SU-DHL-6 (cell line): ENCODE data around the gene CNPY4.

ENCODE experiments used
- H2AFZ ChIP-seq: fragments of 200-600 bp; sonication (generic); 2 replicates; pipeline ENCODE4 v1.6.1; 2014; ENCODE audit warnings: low read depth, mild to moderate bottlenecking, moderate library complexity, mixed read lengths, antibody characterized with exemption, low read length; ENCODE audit not compliant: severe bottlenecking
- H3F3A ChIP-seq: fragments of 200-600 bp; shearing (Covaris generic); 2 replicates; pipeline ENCODE4 v1.6.0; 2016; ENCODE audit warnings: antibody characterized with exemption, mild to moderate bottlenecking; ENCODE audit not compliant: insufficient read depth
- H3K27ac ChIP-seq: fragments of 200-600 bp; sonication (generic); 2 replicates; pipeline ENCODE4 v1.5.1; 2016; ENCODE audit warnings: low read depth, mild to moderate bottlenecking, low read length, moderate library complexity, mixed read lengths
- H3K27me3 ChIP-seq: fragments of 200-600 bp; sonication (generic), shearing (Covaris generic); 2 replicates; pipeline ENCODE4 v1.6.0; 2014; ENCODE audit warnings: mild to moderate bottlenecking, low read length
- H3K36me3 ChIP-seq: fragments of 200-600 bp; sonication (generic); 2 replicates; pipeline ENCODE4 v1.6.1; 2014; ENCODE audit warnings: mild to moderate bottlenecking, low read length, mixed read lengths
- H3K4me2 ChIP-seq: fragments of 300-600, 200-600 bp; shearing (Covaris generic), sonication (generic); 2 replicates; pipeline ENCODE4 v1.6.0; 2014; ENCODE audit warnings: low read length, low read depth, mild to moderate bottlenecking; ENCODE audit not compliant: poor library complexity, severe bottlenecking
- H3K4me3 ChIP-seq: fragments of 200-600 bp; sonication (generic); 2 replicates; pipeline ENCODE4 v1.5.1; 2014; ENCODE audit warnings: antibody characterized with exemption, low read length, mild to moderate bottlenecking, mixed read lengths; ENCODE audit not compliant: insufficient read depth, poor library complexity, severe bottlenecking
- H3K79me2 ChIP-seq: fragments of 200-600 bp; sonication (generic); 2 replicates; pipeline ENCODE4 v1.6.1; 2014; ENCODE audit warnings: mild to moderate bottlenecking, low read length, moderate library complexity; ENCODE audit not compliant: insufficient read depth
- H3K9ac ChIP-seq: fragments of 200-600 bp; sonication (generic); 2 replicates; pipeline ENCODE4 v1.7.0; 2014; ENCODE audit warnings: mild to moderate bottlenecking, low read length
- H3K9me2 ChIP-seq: fragments of 200-600 bp; sonication (generic); replicated peaks from 2 replicates; pipeline ENCODE4 v1.6.1; 2014; ENCODE audit warnings: low read length; ENCODE audit not compliant: insufficient read depth
- H3K9me3 ChIP-seq: fragments of 200-600 bp; sonication (generic); 2 replicates; pipeline ENCODE4 v1.6.1; 2014; ENCODE audit warnings: low read length, mixed read lengths; ENCODE audit not compliant: insufficient read depth
- H4K20me1 ChIP-seq: fragments of 200-600 bp; sonication (generic); 2 replicates; pipeline ENCODE4 v1.6.1; 2014; ENCODE audit warnings: low read depth, mild to moderate bottlenecking, antibody characterized with exemption, low read length, moderate library complexity, mixed read lengths
- EZH2phosphoT487 ChIP-seq: fragments of 200-600 bp; sonication (generic), shearing (Covaris generic); conservative IDR thresholded peaks from 2 replicates; pipeline ENCODE4 v1.6.1; 2018; ENCODE audit warnings: mild to moderate bottlenecking, antibody characterized with exemption, low read length, moderate library complexity, mixed read lengths
- TF ChIP-seq, protein P1 (sequence below): fragments of 200-600 bp; sonication (generic); IDR thresholded peaks from one replicate; pipeline ENCODE4 v1.5.1; 2017; ENCODE audit warnings: antibody characterized with exemption, mild to moderate bottlenecking, low read length, moderate library complexity; ENCODE audit not compliant: insufficient read depth, poor library complexity, severe bottlenecking

Gene CNPY4

DNA sequence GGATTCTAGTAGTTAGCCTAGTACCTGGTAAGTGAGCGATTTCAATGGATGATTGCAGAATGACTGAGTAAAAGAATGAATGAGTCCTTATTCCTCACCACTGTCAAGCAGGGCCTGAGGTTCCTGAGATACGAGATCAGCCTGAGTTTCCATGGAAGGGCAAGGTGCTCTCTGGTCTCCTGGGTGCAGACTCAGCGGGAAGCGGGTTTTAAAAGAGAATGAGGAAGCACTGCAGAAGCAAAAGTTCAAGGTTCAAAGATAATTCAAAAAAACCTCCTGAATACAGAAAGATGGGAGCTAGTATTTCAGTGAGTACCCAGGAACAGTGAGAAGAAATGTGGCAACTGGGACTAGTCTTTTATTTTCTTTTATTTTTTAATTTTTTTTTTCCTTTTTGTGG is 42.2 kb upstream of the CNPY4 start:
- Histone ChIP-seq H3K36me3 (peaks cover 16% of the 10 kb centered on the region), H3K9ac (no peak overlapping the region), H3K4me3 (no peak overlapping the region), H3K4me2 (no peak overlapping the region), H3F3A (peaks cover 4% of the 10 kb centered on the region; the same call in 1 of the 2 replicates), H4K20me1 (no peaks in the 10 kb centered on the region), H3K27me3 (no peaks in the 10 kb centered on the region), H2AFZ (no peak overlapping the region), H3K79me2 (peaks cover 29% of the 10 kb centered on the region), H3K9me3 (peaks cover 6% of the 10 kb centered on the region; the same call in 1 of the 2 replicates), H3K9me2 (no peaks in the 10 kb centered on the region), H3K27ac (no peak overlapping the region)
- no peak for TF ChIP-seq EZH2phosphoT487
- TF ChIP-seq, protein P1, sequence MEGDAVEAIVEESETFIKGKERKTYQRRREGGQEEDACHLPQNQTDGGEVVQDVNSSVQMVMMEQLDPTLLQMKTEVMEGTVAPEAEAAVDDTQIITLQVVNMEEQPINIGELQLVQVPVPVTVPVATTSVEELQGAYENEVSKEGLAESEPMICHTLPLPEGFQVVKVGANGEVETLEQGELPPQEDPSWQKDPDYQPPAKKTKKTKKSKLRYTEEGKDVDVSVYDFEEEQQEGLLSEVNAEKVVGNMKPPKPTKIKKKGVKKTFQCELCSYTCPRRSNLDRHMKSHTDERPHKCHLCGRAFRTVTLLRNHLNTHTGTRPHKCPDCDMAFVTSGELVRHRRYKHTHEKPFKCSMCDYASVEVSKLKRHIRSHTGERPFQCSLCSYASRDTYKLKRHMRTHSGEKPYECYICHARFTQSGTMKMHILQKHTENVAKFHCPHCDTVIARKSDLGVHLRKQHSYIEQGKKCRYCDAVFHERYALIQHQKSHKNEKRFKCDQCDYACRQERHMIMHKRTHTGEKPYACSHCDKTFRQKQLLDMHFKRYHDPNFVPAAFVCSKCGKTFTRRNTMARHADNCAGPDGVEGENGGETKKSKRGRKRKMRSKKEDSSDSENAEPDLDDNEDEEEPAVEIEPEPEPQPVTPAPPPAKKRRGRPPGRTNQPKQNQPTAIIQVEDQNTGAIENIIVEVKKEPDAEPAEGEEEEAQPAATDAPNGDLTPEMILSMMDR: no peak

DNA sequence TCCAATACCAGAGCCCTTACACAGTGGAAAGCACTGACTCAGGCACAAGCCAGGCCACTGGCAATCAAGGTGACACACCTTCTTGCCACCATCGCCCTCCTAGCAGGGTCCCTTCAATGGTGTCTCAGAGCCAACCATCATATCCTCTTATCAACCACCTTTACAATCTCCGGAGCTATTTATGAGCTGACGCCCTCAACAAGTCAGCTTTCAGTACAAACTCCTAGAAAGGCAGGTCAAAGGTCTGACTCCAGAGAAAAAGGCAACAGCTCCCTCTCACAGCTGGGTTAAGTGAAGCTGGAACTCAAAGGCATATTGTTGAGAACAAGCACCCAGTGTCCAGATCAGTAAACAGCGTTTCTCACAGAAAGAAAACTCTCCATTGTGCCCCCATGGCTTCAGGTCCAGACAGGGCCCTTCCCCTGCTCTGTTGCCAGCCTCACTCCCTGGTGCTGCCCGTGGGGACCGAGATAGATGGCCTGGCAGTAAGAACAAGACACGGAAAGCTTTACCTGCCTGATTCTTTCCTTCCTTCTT is 40.3 kb upstream of the CNPY4 start:
- Histone ChIP-seq H3F3A (peaks cover 16% of the 10 kb centered on the region), H3K79me2 (peaks cover 29% of the 10 kb centered on the region), H3K9me2 (no peaks in the 10 kb centered on the region), H4K20me1 (no peaks in the 10 kb centered on the region), H3K4me2 (no peak overlapping the region), H3K4me3 (no peak overlapping the region), H2AFZ (no peak overlapping the region), H3K27me3 (no peaks in the 10 kb centered on the region), H3K36me3 (peaks cover 5% of the 10 kb centered on the region; the same call in 1 of the 2 replicates), H3K9me3 (no peaks in the 10 kb centered on the region), H3K9ac (no peak overlapping the region), H3K27ac (no peak overlapping the region)
- TF ChIP-seq EZH2phosphoT487: no peak
- TF ChIP-seq, protein P1: no peak

DNA sequence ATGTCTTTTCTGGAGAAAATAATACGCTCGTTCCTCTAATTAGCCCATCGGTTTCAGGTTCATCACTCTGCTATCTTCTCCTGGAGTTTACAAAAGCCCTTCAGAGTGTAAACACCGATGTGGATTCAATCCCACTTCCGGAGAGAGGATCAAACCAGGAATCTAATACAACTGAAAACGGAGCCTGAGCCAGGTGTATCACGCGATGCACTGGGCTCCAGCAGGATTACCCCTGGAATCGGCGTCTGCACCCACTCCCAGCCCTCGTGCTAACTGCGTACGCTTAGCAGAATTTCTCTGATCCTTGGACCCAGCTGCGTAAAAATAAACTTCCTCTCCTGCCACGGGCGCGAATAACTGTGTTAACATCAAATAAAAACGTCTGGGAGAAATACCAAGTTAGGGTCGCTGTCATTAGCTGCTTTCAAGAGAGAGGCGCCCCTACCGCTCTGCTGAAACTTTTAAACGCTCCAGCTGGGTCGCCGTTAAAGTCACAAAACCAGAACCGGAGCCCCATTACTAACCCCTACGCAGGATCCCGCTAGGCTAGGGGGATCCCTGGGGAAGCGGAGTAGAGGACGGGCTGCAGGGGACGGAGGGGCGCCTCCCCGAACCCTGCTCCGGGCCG is 38.4 kb upstream of the CNPY4 start:
- H3K36me3 ChIP-seq: no peaks in the 10 kb centered on the region
- peaks cover 29% of the 10 kb centered on the region for H3K79me2 ChIP-seq
- H3K4me2 ChIP-seq: peak overlapping the region; percentile 70
- H2AFZ ChIP-seq: peak overlapping the region; percentile 17
- peak overlapping the region; percentile 70 for H3K9ac ChIP-seq
- H4K20me1 ChIP-seq: no peaks in the 10 kb centered on the region
- H3K27ac ChIP-seq: no peak overlapping the region; the same call in 1 of the 2 replicates
- no peaks in the 10 kb centered on the region for H3K9me2 ChIP-seq
- H3K27me3 ChIP-seq: no peaks in the 10 kb centered on the region; the same call in 1 of the 2 replicates
- TF ChIP-seq EZH2phosphoT487: no peak
- TF ChIP-seq, protein P1: no peak
- H3F3A ChIP-seq: peaks cover 16% of the 10 kb centered on the region
- peak overlapping the region; percentile 88 for H3K4me3 ChIP-seq
- H3K9me3 ChIP-seq: no peaks in the 10 kb centered on the region
